GM12878 (cell line): Measurements from ENCODE around the gene ATP1B2. TPM values are rescaled to one million over a fixed set of nuclear protein-coding genes. Genes with fewer than 3 reads are reported as not detected.

Experiments
- BHLHE40 ChIP-seq, 2 experiments: fragments of 450-650 bp in 1 of 2; IDR thresholded peaks; 2 replicates each; pipeline ENCODE4 v1.6.1; 2011 to 2017; ENCODE audit warnings: low read depth in 2 of 2, borderline replicate concordance in 1 of 2, improper control_type of control experiment in 1 of 2, low read length in 1 of 2, mild to moderate bottlenecking in 1 of 2
- CHD4 ChIP-seq: fragments of 200-600 bp; sonication (generic); IDR thresholded peaks from 2 replicates; pipeline ENCODE4 v1.6.1; 2016; ENCODE audit warnings: mild to moderate bottlenecking
- EP300 ChIP-seq, 2 experiments: fragments of 150-350 bp in 1 of 2; IDR thresholded peaks; 2 replicates each; pipeline ENCODE4 v1.6.1; 2011 to 2012; ENCODE audit warnings: low read depth in 2 of 2, low read length in 2 of 2, borderline replicate concordance in 1 of 2, improper control_type of control experiment in 1 of 2, inconsistent platforms in 1 of 2; ENCODE audit not compliant: control insufficient read depth in 1 of 2
- GATAD2B ChIP-seq: fragments of 450-650 bp; conservative IDR thresholded peaks from 2 replicates; pipeline ENCODE4 v1.6.1; 2017; ENCODE audit warnings: low read depth, mild to moderate bottlenecking, moderate library complexity
- NFYA ChIP-seq: IDR thresholded peaks from 2 replicates; pipeline ENCODE4 v1.6.1; 2011; ENCODE audit warnings: low read depth, mild to moderate bottlenecking, low read length, improper control_type of control experiment, borderline replicate concordance
- POU2F2 ChIP-seq: IDR thresholded peaks from 3 replicates; pipeline ENCODE4 v1.6.1; 2011; ENCODE audit warnings: low read depth, mild to moderate bottlenecking, low read length, borderline replicate concordance
- RAD51 ChIP-seq: fragments of 450-650 bp; IDR thresholded peaks from 2 replicates; pipeline ENCODE4 v1.6.1; 2016; ENCODE audit warnings: moderate library complexity, mild to moderate bottlenecking, inconsistent platforms
- RCOR1 ChIP-seq: conservative IDR thresholded peaks from 2 replicates; pipeline ENCODE4 v1.6.1; 2012; ENCODE audit warnings: low read depth, low read length, improper control_type of control experiment
- RELB ChIP-seq: fragments of 450-650 bp; IDR thresholded peaks from 2 replicates; pipeline ENCODE4 v1.6.1; 2017; ENCODE audit warnings: low read depth, mild to moderate bottlenecking, moderate library complexity
- RFX5 ChIP-seq: IDR thresholded peaks from 2 replicates; pipeline ENCODE4 v1.6.1; 2011; ENCODE audit warnings: low read depth, low read length, improper control_type of control experiment
- SMARCA5 ChIP-seq: fragments of 450-650 bp; IDR thresholded peaks from 2 replicates; pipeline ENCODE4 v1.6.1; 2017; ENCODE audit warnings: mild to moderate bottlenecking
- SUPT20H ChIP-seq: IDR thresholded peaks from 2 replicates; pipeline ENCODE4 v1.6.1; 2011; ENCODE audit warnings: low read depth, mild to moderate bottlenecking, low read length, moderate library complexity, borderline replicate concordance; ENCODE audit not compliant: control insufficient read depth
- TBL1XR1 ChIP-seq: IDR thresholded peaks from 2 replicates; pipeline ENCODE4 v1.6.1; 2012; ENCODE audit warnings: low read depth, low read length, improper control_type of control experiment
- USF2 ChIP-seq: IDR thresholded peaks from 2 replicates; pipeline ENCODE4 v1.6.1; 2011; ENCODE audit warnings: low read depth, low read length, improper control_type of control experiment, borderline replicate concordance
- ZNF207 ChIP-seq: fragments of 450-650 bp; IDR thresholded peaks from 2 replicates; pipeline ENCODE4 v1.6.1; 2014; ENCODE audit warnings: antibody characterized with exemption, mild to moderate bottlenecking, borderline replicate concordance
- polyA plus RNA-seq, 11 experiments: library from polyadenylated mRNA; depleted of rRNA in 4 of 11; unstranded in 6 of 11; stranded (reverse) in 5 of 11; fragments of >200 nt; fragmentation: Nextera tagmentation in 4 of 11; fragmentation: Illumina TruSeq in 1 of 11; extraction: Ambion mirVana in 4 of 11; extraction: Trizol in 1 of 11; gene quantifications; 1 replicate in 1 of 11; 2 replicates in 10 of 11; pipeline versions ENCODE4 v1.2.1 to v1.2.3, GENCODE V29; 2011 to 2016; ENCODE audit warnings: inconsistent platforms in 2 of 11, missing spikeins in 2 of 11, low read depth in 1 of 11
- total RNA-seq, 4 experiments: library from RNA; depleted of rRNA in 3 of 4; stranded (reverse); fragments of >200 nt in 3 of 4; fragmentation: Illumina TruSeq in 1 of 4; extraction: Trizol in 1 of 4; gene quantifications; 2 replicates each; pipeline versions ENCODE4 v1.2.1 to v1.2.3, GENCODE V29; 2013 to 2021

ATP1B2 gene
- total and polyA plus RNA-seq, 10 of the 15 experiments (the other 5 are each of a cell fraction or from before 2014, with no cell fraction given) = 0.03 to 0.29 (median 0.15) TPM; not detected in 3

GRCh38 chr17:7615265-7615747, 35.4 kb upstream of the ATP1B2 start (continued):
- TF ChIP-seq RELB (0 out of 2 replicates have a peak, but pooled peaks have one; percentile 40), RAD51 (no peak), ZNF207 (peak; percentile 68), GATAD2B (no peak), RFX5 (no peak), SUPT20H (no peak), EP300 (IDR thresholded peaks at IDR 0.05; ENCODE audit: borderline replicate concordance in 1 of 2, control insufficient read depth in 1 of 2, low read depth in 2 of 2, low read length in 2 of 2) (no peak), BHLHE40 (IDR thresholded peaks at IDR 0.05; ENCODE audit: borderline replicate concordance in 1 of 2, low read depth in 2 of 2, low read length in 1 of 2) (no peak; a peak in 1 of 4 replicates), CHD4 (no peak), RCOR1 (no peak), USF2 (no peak), NFYA (no peak), POU2F2 (peak; percentile 56; the same call in 1 of the 3 replicates), SMARCA5 (0 out of 2 replicates have a peak, but pooled peaks have one; percentile 19), TBL1XR1 (no peak)
- TF ChIP-seq, all 136 proteins: peak for 10
